ENCODE measurements around the gene PRB4.
"Not testable (repeated sequence)": the region's sequence is repeated elsewhere in the genome, so short reads cannot be mapped to it uniquely, and the experiment has no call there.

Gene PRB4

DNA sequence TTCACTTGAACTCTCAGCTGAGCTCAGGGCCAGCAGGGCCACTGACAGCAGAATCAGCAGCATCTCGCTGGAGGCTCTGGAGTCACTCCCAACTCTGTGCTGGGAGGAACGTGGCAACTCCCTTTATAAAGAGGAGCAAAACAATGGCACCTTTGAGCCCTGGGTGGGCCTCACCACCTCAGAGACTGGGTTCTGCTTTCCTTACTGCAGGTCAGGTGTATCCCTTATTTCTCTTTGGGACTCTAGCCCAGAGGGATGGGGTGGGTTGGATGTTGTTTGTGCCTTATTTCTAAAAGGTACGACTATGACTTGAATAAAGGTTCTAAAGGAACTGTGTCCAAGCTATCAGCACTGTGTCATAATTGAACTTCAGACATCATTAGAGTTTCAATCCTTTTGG lies at the start of gene PRB4:
Gene PRB4, minus strand, starts transcription at position 101 of the 400 bp plus-strand sequence. Its CDS starts 38 bp downstream, at position 63.
- DNase-seq: no peak

GRCh38 chr12:11351736-11352135 lies 41.5 kb upstream of the PRB4 start:
- DNase-seq: not testable (repeated sequence)

GRCh38 chr12:11348439-11348838 lies 38.2 kb upstream of the PRB4 start:
- no peak for DNase-seq

GRCh38 chr12:11347810-11348209 lies 37.6 kb upstream of the PRB4 start:
- DNase-seq: no peak

GRCh38 chr12:11344500-11344899 lies 34.3 kb upstream of the PRB4 start:
- no peak for DNase-seq

GRCh38 chr12:11324426-11324825 lies 14.2 kb upstream of the PRB4 start:
- DNase-seq: no peak

DNA sequence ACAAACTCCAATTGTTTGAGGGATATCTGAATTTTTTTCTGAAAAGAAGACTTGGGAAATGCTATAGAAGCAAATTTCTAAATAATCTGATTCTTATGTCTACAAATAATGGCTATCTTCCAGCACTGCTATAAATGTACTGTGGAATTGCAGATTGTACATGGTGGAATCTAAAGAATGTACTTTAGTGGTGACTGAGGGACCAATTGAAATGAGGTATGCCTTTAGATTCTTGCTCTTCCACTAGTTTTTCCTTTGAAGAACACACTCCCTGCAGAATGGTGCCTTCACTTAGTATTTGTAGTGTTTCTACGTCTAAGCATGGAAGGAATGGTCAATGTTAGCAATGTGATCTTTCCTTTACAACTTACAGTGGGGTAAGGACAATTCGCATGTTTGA lies 11.7 kb upstream of the PRB4 start:
- DNase-seq: no peak

DNA sequence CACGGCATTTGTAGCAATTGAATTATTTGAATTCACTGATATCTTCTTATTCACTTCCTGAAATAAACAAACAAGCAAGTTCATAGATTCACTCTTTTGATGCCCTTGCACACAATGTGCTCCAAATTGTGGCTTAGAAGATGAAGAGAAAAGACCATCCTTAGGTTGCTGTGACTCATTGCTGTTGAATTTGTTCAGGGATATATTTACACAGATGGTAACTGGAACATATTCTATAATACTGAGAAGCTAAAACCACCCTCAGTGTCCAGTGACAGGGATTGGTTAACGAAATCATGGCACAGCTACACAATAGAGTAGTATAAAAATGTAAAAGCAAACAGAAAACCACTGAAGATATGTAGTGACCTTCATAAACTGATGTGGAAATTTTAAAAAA lies 3.1 kb downstream of the PRB4 start:
- no peak for DNase-seq

GRCh38 chr12:11273449-11273848 lies 36.8 kb downstream of the PRB4 start:
- no peak for DNase-seq

DNA sequence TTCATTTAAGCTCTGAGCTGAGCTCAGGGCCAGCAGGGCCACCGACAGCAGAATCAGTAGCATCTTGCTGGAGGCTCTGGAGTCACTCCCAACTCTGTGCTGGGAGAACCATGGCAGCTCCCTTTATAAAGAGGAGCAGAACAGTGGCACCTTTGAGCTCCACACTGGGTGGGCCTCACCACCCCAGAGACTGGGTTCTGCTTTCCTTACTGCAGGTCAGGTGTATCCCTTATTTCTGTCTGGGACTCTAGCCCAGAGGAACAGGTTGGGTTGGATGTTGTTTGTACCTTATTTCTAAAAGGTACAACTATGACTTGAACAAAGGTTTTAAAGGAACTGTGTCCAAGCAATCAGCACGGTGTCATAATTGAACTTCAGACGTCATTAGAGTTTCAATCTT lies 40.6 kb downstream of the PRB4 start, which contains the start of gene PRB3:
Gene PRB3, minus strand, starts transcription at position 101 of the 400 bp plus-strand sequence. Its CDS starts 38 bp downstream, at position 63.
- no peak for DNase-seq

DNA sequence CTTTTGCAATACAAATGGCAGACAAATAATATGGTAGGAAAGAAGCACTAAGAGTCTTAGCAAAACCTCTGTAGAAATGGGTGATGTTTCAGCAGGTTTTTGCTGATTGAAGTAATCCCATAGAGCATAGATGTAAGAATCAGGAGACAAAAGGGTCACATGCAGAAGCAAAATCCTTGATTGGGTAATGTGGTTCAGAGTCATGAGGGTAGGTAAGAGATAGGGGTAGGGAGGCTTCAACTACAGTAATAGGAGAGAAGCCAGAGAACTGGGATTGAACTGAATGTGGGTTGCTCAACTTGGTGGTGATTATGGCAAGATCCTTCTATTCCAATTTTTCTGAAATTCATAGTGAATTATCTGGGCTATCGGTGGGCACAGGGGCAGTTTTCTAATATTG lies 45.7 kb downstream of the PRB4 start:
- DNase-seq: no peak
